HCT116 (cell line): ENCODE data around the gene TRIB2. TPM values are rescaled to one million over a fixed set of nuclear protein-coding genes. Genes with fewer than 3 reads are reported as not detected.

Experiments
- ATAC-seq: fragments of 200-7000 bp; cut with Tn5 transposase; 2 replicates; pipeline ENCODE4 v1.9.1; 2020; ENCODE audit warnings: mild to moderate bottlenecking, moderate library complexity
- BruUV-seq: library from RNA; stranded (reverse); fragments of 400-500 nt; replicated peaks from 2 replicates; lab custom pipeline; 2021; lab: Mats Ljungman, UMichigan
- CTCF ChIA-PET: fragments of 300-600 bp; sonication (Branson Sonifier 250); formaldehyde crosslinking; loops from one replicate; lab custom pipeline; 2021; ENCODE audit warnings: antibody characterized with exemption; lab: Charles Lee
- POLR2A ChIA-PET: fragments of 300-600, 350-600 bp; sonication (Branson Sonifier 250); formaldehyde crosslinking; loops from one replicate; lab custom pipeline; 2021; ENCODE audit warnings: antibody characterized with exemption; lab: Charles Lee
- RAD21 ChIA-PET, 2 experiments: fragments of 300-600 bp; sonication (Branson Sonifier 250); formaldehyde crosslinking; loops; one replicate each; lab custom pipeline; 2023; ENCODE audit warnings: low total read pairs in 2 of 2; ENCODE audit not compliant: uncharacterized antibody in 2 of 2, unreplicated experiment in 2 of 2, low non-redundant PET in 1 of 2; lab: Charles Lee
- DNase-seq: peaks from one replicate; pipeline ENCODE4 v3.0.0-alpha.2; 2010; ENCODE audit warnings: low read depth, low spot score
- H2AFZ ChIP-seq: fragments of 200-600 bp; shearing (Covaris generic), sonication (generic); 2 replicates; pipeline ENCODE4 v1.6.1; 2017; ENCODE audit warnings: low read depth, mixed run types, mixed read lengths, antibody characterized with exemption, low read length; ENCODE audit not compliant: poor library complexity, severe bottlenecking
- H3K27ac ChIP-seq: 2 replicates; pipeline ENCODE4 v1.5.1; 2012; ENCODE audit warnings: low read depth, low read length
- H3K27me3 ChIP-seq: fragments of 200-600 bp; sonication (generic); 2 replicates; pipeline ENCODE4 v1.6.1; 2016; ENCODE audit warnings: mixed run types, low read length, mixed read lengths; ENCODE audit not compliant: insufficient read depth
- H3K36me3 ChIP-seq, 2 experiments: fragments of 200-500 bp in 1 of 2; fragments of 200-600 bp in 1 of 2; sonication (Bioruptor generic) in 1 of 2; sonication (generic) in 1 of 2; 2 replicates each; pipeline versions ENCODE4 v1.5.1 to v1.6.1; 2014 to 2016; ENCODE audit warnings: low read length in 2 of 2, inconsistent platforms in 1 of 2, mixed read lengths in 1 of 2, mixed run types in 1 of 2; ENCODE audit not compliant: insufficient read depth in 2 of 2, control insufficient read depth in 1 of 2
- H3K4me1 ChIP-seq, 2 experiments: fragments of 200-600 bp in 1 of 2; sonication (generic) in 1 of 2; 2 replicates each; pipeline versions ENCODE4 v1.5.1 to v1.6.1; 2012 to 2017; ENCODE audit warnings: low read length in 2 of 2, inconsistent platforms in 1 of 2, mild to moderate bottlenecking in 1 of 2, mixed read lengths in 1 of 2, mixed run types in 1 of 2, moderate library complexity in 1 of 2; ENCODE audit not compliant: insufficient read depth in 2 of 2, control insufficient read depth in 1 of 2
- H3K4me2 ChIP-seq: fragments of 200-600 bp; sonication (generic); 2 replicates; pipeline ENCODE4 v1.6.1; 2017; ENCODE audit warnings: mixed run types, low read length, mixed read lengths
- H3K4me3 ChIP-seq, 2 experiments: fragments of 200-600 bp in 1 of 2; sonication (generic) in 1 of 2; replicated peaks in 1 of 2; 2 replicates each; pipeline ENCODE4 v1.5.1; 2011 to 2016; ENCODE audit warnings: low read length in 2 of 2, control low read depth in 1 of 2, low read depth in 1 of 2, mild to moderate bottlenecking in 1 of 2, mixed read lengths in 1 of 2, mixed run types in 1 of 2
- H3K79me2 ChIP-seq: fragments of 200-600 bp; sonication (generic); 2 replicates; pipeline ENCODE4 v1.6.1; 2017; ENCODE audit warnings: mild to moderate bottlenecking, mixed run types, low read length, moderate library complexity, mixed read lengths; ENCODE audit not compliant: insufficient read depth
- H3K9ac ChIP-seq: fragments of 200-600 bp; sonication (generic); 2 replicates; pipeline ENCODE4 v1.6.1; 2016; ENCODE audit warnings: low read length, mixed read lengths
- H3K9me2 ChIP-seq: fragments of 200-600 bp; sonication (generic), shearing (Covaris generic); 2 replicates; pipeline ENCODE4 v1.6.1; 2017; ENCODE audit warnings: mixed run types, mild to moderate bottlenecking, moderate library complexity; ENCODE audit not compliant: insufficient read depth
- H3K9me3 ChIP-seq, 2 experiments: fragments of 200-500 bp in 1 of 2; fragments of 200-600 bp in 1 of 2; sonication (Bioruptor generic) in 1 of 2; sonication (generic) in 1 of 2; 2 replicates each; pipeline ENCODE4 v1.6.1; 2014 to 2017; ENCODE audit warnings: low read length in 2 of 2, mixed read lengths in 2 of 2, inconsistent platforms in 1 of 2, low read depth in 1 of 2, mild to moderate bottlenecking in 1 of 2, mixed run types in 1 of 2, moderate library complexity in 1 of 2; ENCODE audit not compliant: control insufficient read depth in 1 of 2, insufficient read depth in 1 of 2
- H4K20me1 ChIP-seq: fragments of 200-600 bp; sonication (generic), shearing (Covaris generic); 2 replicates; pipeline ENCODE4 v1.6.1; 2017; ENCODE audit warnings: mixed run types, mild to moderate bottlenecking, moderate library complexity; ENCODE audit not compliant: insufficient read depth
- CBX3 ChIP-seq: IDR thresholded peaks from 2 replicates; pipeline ENCODE4 v1.6.1; 2012; ENCODE audit warnings: low read depth
- EGR1 ChIP-seq: IDR thresholded peaks from 2 replicates; pipeline ENCODE4 v1.6.1; 2012; ENCODE audit warnings: low read depth
- EZH2phosphoT487 ChIP-seq: fragments of 200-600 bp; IDR thresholded peaks from 2 replicates; pipeline ENCODE4 v1.6.1; 2018; ENCODE audit warnings: antibody characterized with exemption, borderline replicate concordance
- FOSL1 ChIP-seq: IDR thresholded peaks from 2 replicates; pipeline ENCODE4 v1.6.1; 2012; ENCODE audit warnings: low read depth
- POLR2AphosphoS5 ChIP-seq: IDR thresholded peaks from 2 replicates; pipeline ENCODE4 v1.6.1; 2011; ENCODE audit warnings: mild to moderate bottlenecking, low read depth, low read length, moderate library complexity
- SIN3A ChIP-seq: IDR thresholded peaks from 2 replicates; pipeline ENCODE4 v1.6.1; 2012; ENCODE audit warnings: low read depth
- YY1 ChIP-seq: IDR thresholded peaks from 2 replicates; pipeline ENCODE4 v1.6.1; 2011; ENCODE audit warnings: low read length, low read depth, moderate library complexity, mild to moderate bottlenecking; ENCODE audit not compliant: insufficient replicate concordance; ENCODE audit errors: extremely low read depth
- ZFX ChIP-seq: fragments of 450-650 bp; IDR thresholded peaks from 2 replicates; pipeline ENCODE4 v1.6.1; 2017
- intact Hi-C: fragments of 100-400 bp; cut with micrococcal nuclease; formaldehyde crosslinking; loops from 2 replicates; pipeline ENCODE4 v1.10.0; 2022
- total RNA-seq: library from RNA; stranded (reverse); gene quantifications from one replicate; pipeline ENCODE4 v1.2.1, GENCODE V29; 2021; ENCODE audit not compliant: unreplicated experiment
- TF ChIP-seq, protein P1 (sequence below): IDR thresholded peaks from 2 replicates; pipeline ENCODE4 v1.6.1; 2012; ENCODE audit warnings: low read depth
- TF ChIP-seq, protein P2 (sequence below): IDR thresholded peaks from 2 replicates; pipeline ENCODE4 v1.6.1; 2012
- TF ChIP-seq, protein P3 (sequence below): IDR thresholded peaks from 2 replicates; pipeline ENCODE4 v1.6.1; 2011; ENCODE audit warnings: mild to moderate bottlenecking, low read length, moderate library complexity; ENCODE audit not compliant: insufficient replicate concordance; ENCODE audit errors: extremely low read depth

Gene TRIB2
- total RNA-seq, 1 experiment from 2014 or later: 12.4 TPM

DNA sequence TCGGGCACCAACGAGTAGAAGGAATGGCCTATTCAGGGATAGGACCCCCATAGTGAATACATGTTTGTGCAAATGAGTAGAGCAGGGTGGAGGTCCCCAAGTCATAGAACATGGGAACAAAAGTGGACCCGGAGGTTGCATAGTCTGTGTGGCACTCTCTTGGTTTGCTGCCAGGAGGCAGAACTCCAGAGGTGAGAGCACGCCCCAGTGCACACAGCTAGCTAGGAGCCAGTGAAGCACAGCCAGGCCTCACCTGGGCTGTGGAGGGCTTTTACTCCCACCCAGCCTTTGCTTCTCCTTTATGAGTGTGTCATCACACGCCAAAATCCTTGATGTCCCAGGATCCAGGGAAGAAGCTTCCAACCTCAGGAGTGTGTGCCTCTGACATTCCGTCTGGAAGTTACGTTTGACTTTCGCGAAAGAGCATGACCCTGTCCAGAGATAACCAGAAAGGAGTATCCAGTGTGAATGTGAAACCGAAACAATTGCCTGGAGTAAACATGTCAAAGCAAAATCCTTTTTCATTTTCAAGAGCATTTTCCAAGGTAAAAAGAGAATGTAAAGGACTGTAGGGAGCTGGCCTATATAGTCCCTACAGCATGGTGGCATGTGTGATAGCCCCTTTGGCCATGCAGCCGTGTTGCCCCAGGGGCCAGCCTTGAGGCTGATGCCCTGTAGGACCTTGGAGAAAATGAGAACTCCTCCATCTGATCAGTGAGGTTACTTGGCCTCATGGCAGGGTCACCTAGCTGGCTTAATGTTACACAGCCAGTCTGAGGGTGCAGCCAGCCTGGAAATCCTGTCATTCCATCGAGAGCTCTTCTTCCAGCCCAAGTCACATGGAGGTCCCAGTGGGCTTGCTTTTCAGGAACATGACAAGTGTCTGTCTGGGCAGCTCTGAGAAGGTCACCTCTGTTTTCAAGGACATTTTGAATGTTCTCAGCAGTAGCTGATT, 8.8 kb downstream of the TRIB2 start:
- CTCF ChIA-PET: interaction anchor here (0.9 kb wide), 1 partner anchor 9 kb away, joined by 3 read pairs; the partner anchor contains the start of gene TRIB2
- H3K4me3 ChIP-seq: no peak overlapping the region

More for the DNA sequence above, 8.8 kb downstream of the TRIB2 start:
- Histone ChIP-seq H3K27ac (no peak overlapping the region), H3K36me3 (no peaks in the 10 kb centered on the region), H3K9ac (no peak overlapping the region), H3K79me2 (no peaks in the 10 kb centered on the region), H4K20me1 (no peaks in the 10 kb centered on the region), H3K9me2 (no peaks in the 10 kb centered on the region), H3K27me3 (no peaks in the 10 kb centered on the region), H2AFZ (no peak overlapping the region), H3K4me1 (peaks cover 3 to 22% of the 10 kb centered on the region in 2 experiments), H3K9me3 (no peaks in the 10 kb centered on the region), H3K4me2 (no peak overlapping the region)
- intact Hi-C loops: no loop called here
- DNase-seq (no peak), ATAC-seq (no peak)
- RAD21 ChIA-PET: no interaction called here
- BruUV-seq: no TSS peak
- POLR2A ChIA-PET: no interaction called here
- TF ChIP-seq CBX3: no peak
- TF ChIP-seq, protein P1, sequence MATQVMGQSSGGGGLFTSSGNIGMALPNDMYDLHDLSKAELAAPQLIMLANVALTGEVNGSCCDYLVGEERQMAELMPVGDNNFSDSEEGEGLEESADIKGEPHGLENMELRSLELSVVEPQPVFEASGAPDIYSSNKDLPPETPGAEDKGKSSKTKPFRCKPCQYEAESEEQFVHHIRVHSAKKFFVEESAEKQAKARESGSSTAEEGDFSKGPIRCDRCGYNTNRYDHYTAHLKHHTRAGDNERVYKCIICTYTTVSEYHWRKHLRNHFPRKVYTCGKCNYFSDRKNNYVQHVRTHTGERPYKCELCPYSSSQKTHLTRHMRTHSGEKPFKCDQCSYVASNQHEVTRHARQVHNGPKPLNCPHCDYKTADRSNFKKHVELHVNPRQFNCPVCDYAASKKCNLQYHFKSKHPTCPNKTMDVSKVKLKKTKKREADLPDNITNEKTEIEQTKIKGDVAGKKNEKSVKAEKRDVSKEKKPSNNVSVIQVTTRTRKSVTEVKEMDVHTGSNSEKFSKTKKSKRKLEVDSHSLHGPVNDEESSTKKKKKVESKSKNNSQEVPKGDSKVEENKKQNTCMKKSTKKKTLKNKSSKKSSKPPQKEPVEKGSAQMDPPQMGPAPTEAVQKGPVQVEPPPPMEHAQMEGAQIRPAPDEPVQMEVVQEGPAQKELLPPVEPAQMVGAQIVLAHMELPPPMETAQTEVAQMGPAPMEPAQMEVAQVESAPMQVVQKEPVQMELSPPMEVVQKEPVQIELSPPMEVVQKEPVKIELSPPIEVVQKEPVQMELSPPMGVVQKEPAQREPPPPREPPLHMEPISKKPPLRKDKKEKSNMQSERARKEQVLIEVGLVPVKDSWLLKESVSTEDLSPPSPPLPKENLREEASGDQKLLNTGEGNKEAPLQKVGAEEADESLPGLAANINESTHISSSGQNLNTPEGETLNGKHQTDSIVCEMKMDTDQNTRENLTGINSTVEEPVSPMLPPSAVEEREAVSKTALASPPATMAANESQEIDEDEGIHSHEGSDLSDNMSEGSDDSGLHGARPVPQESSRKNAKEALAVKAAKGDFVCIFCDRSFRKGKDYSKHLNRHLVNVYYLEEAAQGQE: no peak
- no peak for TF ChIP-seq ZFX
- TF ChIP-seq POLR2AphosphoS5: no peak
- TF ChIP-seq, protein P2, sequence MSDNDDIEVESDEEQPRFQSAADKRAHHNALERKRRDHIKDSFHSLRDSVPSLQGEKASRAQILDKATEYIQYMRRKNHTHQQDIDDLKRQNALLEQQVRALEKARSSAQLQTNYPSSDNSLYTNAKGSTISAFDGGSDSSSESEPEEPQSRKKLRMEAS: no peak
- TF ChIP-seq, protein P3, sequence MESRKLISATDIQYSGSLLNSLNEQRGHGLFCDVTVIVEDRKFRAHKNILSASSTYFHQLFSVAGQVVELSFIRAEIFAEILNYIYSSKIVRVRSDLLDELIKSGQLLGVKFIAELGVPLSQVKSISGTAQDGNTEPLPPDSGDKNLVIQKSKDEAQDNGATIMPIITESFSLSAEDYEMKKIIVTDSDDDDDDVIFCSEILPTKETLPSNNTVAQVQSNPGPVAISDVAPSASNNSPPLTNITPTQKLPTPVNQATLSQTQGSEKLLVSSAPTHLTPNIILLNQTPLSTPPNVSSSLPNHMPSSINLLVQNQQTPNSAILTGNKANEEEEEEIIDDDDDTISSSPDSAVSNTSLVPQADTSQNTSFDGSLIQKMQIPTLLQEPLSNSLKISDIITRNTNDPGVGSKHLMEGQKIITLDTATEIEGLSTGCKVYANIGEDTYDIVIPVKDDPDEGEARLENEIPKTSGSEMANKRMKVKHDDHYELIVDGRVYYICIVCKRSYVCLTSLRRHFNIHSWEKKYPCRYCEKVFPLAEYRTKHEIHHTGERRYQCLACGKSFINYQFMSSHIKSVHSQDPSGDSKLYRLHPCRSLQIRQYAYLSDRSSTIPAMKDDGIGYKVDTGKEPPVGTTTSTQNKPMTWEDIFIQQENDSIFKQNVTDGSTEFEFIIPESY: no peak
- TF ChIP-seq YY1: no peak
- TF ChIP-seq FOSL1: no peak
- no peak for TF ChIP-seq SIN3A
- no peak for TF ChIP-seq EZH2phosphoT487
- no peak for TF ChIP-seq EGR1
